MM.1S (cell line): Measurements from ENCODE around the gene ANKRD65.

Experiments used
- DNase-seq: peaks from one replicate; pipeline ENCODE4 v3.0.0-alpha.2; 2015
- H2AFZ ChIP-seq: fragments of 300-600 bp; sonication (generic); 2 replicates; pipeline ENCODE4 v1.6.0; 2016; ENCODE audit warnings: antibody characterized with exemption, low read length
- H3F3A ChIP-seq: fragments of 300-600 bp; sonication (generic); 2 replicates; pipeline ENCODE4 v1.6.1; 2016; ENCODE audit warnings: mild to moderate bottlenecking, antibody characterized with exemption, low read length, moderate library complexity, mixed read lengths; ENCODE audit not compliant: insufficient read depth
- H3K27ac ChIP-seq: fragments of 300-600 bp; sonication (generic); 2 replicates; pipeline ENCODE4 v1.5.1; 2016; ENCODE audit warnings: mild to moderate bottlenecking, low read length
- H3K27me3 ChIP-seq: fragments of 300-600 bp; sonication (generic); replicated peaks from 2 replicates; pipeline ENCODE4 v1.6.0; 2016; ENCODE audit warnings: low read length; ENCODE audit not compliant: insufficient read depth
- H3K36me3 ChIP-seq: fragments of 300-600 bp; sonication (generic); replicated peaks from 2 replicates; pipeline ENCODE4 v1.6.1; 2016; ENCODE audit warnings: mild to moderate bottlenecking, low read length, mixed read lengths; ENCODE audit not compliant: insufficient read depth
- H3K4me1 ChIP-seq: fragments of 300-600 bp; sonication (generic); 2 replicates; pipeline ENCODE4 v1.6.1; 2016; ENCODE audit warnings: low read length, mixed read lengths
- H3K4me2 ChIP-seq: fragments of 300-600 bp; sonication (generic); 2 replicates; pipeline ENCODE4 v1.6.0; 2016; ENCODE audit warnings: low read depth, low read length
- H3K4me3 ChIP-seq: fragments of 300-600 bp; sonication (generic); 2 replicates; pipeline ENCODE4 v1.5.1; 2016; ENCODE audit warnings: low read length, mixed read lengths
- H3K79me2 ChIP-seq: fragments of 300-600 bp; sonication (generic); 2 replicates; pipeline ENCODE4 v1.6.1; 2016; ENCODE audit warnings: mixed run types, low read length, mixed read lengths
- H3K9ac ChIP-seq: fragments of 300-600 bp; sonication (generic); 2 replicates; pipeline ENCODE4 v1.6.1; 2016; ENCODE audit warnings: low read length, mixed read lengths
- H3K9me2 ChIP-seq: fragments of 300-600 bp; sonication (generic); replicated peaks from 2 replicates; pipeline ENCODE4 v1.6.1; 2016; ENCODE audit warnings: mild to moderate bottlenecking, low read length, mixed read lengths; ENCODE audit not compliant: insufficient read depth
- H3K9me3 ChIP-seq: fragments of 300-600 bp; sonication (generic); replicated peaks from 2 replicates; pipeline ENCODE4 v1.6.1; 2016; ENCODE audit warnings: mild to moderate bottlenecking, low read length, mixed read lengths; ENCODE audit not compliant: insufficient read depth
- H4K20me1 ChIP-seq: fragments of 300-600 bp; sonication (generic); 2 replicates; pipeline ENCODE4 v1.6.1; 2016; ENCODE audit warnings: mild to moderate bottlenecking, low read length, moderate library complexity, mixed read lengths; ENCODE audit not compliant: insufficient read depth
- EZH2 ChIP-seq: fragments of 300-600 bp; sonication (generic); optimal IDR thresholded peaks from 2 replicates; pipeline ENCODE3; 2017; ENCODE audit warnings: low read depth, mild to moderate bottlenecking, antibody characterized with exemption, low read length, mixed read lengths
- EZH2phosphoT487 ChIP-seq: fragments of 300-600 bp; sonication (generic); IDR thresholded peaks from 2 replicates; pipeline ENCODE4 v1.6.1; 2018; ENCODE audit warnings: antibody characterized with exemption, low read length
- TF ChIP-seq, protein P1 (sequence below): fragments of 300-600 bp; sonication (generic); IDR thresholded peaks from 2 replicates; pipeline ENCODE4 v1.5.1; 2016; ENCODE audit warnings: antibody characterized with exemption, low read length, mixed read lengths

ANKRD65 gene

DNA sequence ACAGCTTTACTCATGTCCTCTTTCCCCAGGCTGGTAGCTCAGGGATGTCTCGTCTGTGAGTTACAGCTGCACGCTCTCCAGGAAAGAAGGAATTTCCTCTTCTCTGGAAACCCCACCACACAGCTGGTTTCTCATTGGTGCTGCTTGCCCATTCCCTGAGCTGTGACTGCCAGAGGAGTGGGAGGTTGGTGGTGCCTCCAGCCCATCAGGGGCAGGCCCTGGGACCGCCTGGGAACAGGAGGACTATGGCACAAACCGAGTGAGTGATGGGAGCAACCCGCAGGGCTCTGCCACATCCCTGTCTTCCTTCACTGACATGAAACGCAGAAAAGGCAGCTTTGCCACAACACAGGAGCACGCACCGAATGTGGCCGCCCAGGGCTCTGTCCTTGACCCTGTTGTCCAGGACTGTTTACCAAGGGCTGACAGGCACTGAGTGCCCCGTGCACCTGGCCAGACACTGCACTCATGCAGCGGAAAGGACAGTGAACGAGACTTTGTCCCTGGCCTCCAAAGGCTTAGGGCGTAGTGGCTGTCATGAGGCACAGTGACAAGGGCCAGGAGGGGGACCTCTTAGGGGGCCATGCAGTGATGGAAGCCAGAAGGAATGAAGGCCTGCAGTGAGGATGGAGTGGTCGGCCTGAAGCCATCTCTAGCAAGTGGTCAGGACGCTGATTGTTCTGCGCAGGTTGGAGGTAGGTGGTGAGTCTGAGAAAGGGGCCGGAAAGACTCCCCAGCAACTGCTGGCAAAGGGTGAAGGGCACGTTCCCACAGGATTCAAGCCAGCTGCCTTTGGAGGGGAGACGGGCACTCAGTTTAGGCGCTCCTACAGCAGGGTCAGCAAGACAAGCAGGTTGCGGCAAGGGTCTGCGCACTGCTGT lies 20.3 kb downstream of the ANKRD65 start:
- Histone ChIP-seq H3K4me2 (peak overlapping the region; percentile 89), H3K9me3 (no peaks in the 10 kb centered on the region), H3K36me3 (peaks cover 16% of the 10 kb centered on the region), H3K79me2 (peaks cover 82% of the 10 kb centered on the region), H3K27me3 (no peaks in the 10 kb centered on the region), H2AFZ (no peak overlapping the region), H3K4me1 (peaks cover 14% of the 10 kb centered on the region), H3K27ac (no peak overlapping the region), H3K9ac (peak overlapping the region; percentile 95; the same call in 1 of the 2 replicates), H3F3A (peaks cover 13% of the 10 kb centered on the region), H3K4me3 (peak overlapping the region; percentile 100), H4K20me1 (no peaks in the 10 kb centered on the region), H3K9me2 (no peaks in the 10 kb centered on the region)
- DNase-seq, result no peak
- TF ChIP-seq EZH2phosphoT487 (no peak), EZH2 (no peak)
- TF ChIP-seq, protein P1, sequence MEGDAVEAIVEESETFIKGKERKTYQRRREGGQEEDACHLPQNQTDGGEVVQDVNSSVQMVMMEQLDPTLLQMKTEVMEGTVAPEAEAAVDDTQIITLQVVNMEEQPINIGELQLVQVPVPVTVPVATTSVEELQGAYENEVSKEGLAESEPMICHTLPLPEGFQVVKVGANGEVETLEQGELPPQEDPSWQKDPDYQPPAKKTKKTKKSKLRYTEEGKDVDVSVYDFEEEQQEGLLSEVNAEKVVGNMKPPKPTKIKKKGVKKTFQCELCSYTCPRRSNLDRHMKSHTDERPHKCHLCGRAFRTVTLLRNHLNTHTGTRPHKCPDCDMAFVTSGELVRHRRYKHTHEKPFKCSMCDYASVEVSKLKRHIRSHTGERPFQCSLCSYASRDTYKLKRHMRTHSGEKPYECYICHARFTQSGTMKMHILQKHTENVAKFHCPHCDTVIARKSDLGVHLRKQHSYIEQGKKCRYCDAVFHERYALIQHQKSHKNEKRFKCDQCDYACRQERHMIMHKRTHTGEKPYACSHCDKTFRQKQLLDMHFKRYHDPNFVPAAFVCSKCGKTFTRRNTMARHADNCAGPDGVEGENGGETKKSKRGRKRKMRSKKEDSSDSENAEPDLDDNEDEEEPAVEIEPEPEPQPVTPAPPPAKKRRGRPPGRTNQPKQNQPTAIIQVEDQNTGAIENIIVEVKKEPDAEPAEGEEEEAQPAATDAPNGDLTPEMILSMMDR, result no peak

DNA sequence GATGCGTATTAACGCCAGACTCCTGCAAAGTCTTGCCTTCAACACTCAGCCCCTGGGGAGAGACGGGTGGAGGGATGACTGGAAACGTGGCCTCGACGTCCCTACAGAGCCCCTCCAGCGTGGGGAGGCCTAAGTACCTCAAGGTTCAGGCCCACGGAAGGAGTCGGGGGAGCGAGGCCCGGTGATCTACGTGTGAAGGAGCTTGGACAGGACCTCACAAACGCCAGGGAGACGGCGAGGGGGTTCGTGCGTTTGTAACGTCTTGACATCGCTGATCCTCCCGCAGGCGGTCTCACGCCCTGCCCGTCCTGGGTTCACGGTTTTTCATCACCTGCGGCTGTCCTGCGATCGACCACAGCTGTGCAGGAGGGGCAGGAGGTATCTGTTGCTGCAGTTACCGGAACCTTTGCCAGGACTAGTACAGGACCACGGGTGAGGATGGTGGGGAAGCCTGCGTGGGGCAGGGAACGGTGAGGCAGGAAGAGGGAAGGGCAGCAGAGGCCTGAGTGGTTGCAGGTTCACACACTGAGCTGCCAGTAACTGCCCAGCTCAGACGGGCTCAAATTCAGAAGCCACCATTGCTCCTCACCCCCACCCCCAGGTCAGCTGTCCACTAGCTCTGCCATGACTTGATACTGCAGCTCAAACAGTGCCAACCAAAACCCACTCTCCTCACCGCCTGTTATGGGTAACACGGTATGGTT lies 21.1 kb downstream of the ANKRD65 start:
- H3K36me3 ChIP-seq, result peaks cover 11% of the 10 kb centered on the region
- peak overlapping the region; percentile 61; the same call in 1 of the 2 replicates for H3K27ac ChIP-seq
- H3K79me2 ChIP-seq, result peaks cover 82% of the 10 kb centered on the region
- TF ChIP-seq EZH2phosphoT487, result no peak
- TF ChIP-seq EZH2, result no peak
- TF ChIP-seq, protein P1, result no peak
- H2AFZ ChIP-seq, result peak overlapping the region; percentile 83
- H3K4me1 ChIP-seq, result peaks cover 14% of the 10 kb centered on the region
- no peaks in the 10 kb centered on the region for H4K20me1 ChIP-seq
- peak overlapping the region; percentile 100 for H3K4me3 ChIP-seq
- H3K4me2 ChIP-seq, result peak overlapping the region; percentile 89
- DNase-seq, result peak; percentile 35
- H3K9me3 ChIP-seq, result no peaks in the 10 kb centered on the region
- H3K9me2 ChIP-seq, result no peaks in the 10 kb centered on the region
- no peaks in the 10 kb centered on the region for H3K27me3 ChIP-seq
- H3K9ac ChIP-seq, result peak overlapping the region; percentile 95
- peaks cover 13% of the 10 kb centered on the region for H3F3A ChIP-seq

DNA sequence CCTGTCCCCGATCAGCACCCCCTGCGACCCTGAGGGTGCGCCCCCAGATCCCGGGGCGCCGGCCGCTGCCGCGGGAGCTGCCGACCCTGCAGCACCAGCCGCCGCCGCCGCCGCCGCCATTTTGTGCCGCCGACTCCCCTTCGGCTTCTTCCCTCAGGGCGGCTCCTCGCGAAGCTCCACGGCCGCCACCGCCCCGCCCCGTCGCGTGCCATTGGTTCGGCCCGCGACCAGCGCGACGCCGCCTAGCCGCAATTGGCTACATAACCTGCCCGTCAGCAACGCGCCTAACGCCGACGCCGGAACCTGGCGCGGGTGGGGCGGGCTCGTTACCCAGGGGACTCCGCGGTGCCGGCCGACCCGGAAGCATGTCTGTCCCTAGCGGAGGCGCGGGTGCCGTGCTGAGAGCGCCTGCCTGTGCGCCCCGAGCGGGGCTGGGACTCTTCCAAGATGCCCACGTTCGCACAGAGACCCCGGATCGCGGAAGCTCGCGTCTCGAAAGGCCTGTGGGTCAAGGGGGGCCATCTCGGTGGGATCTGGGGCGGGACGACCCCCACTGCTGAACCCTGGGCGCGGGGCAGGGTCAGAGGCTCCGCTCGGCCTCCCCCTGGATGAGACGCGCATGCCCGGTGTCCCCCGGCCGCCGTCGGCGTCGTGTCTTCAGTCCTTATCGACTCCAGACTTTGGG lies 21.7 kb downstream of the ANKRD65 start, which contains the start of gene CCNL2:
CCNL2 (minus strand) TSS at position 149 of the 685 bp plus-strand sequence; CDS start at position 120, 29 bp downstream.
- peaks cover 11% of the 10 kb centered on the region for H3K36me3 ChIP-seq

More for the DNA sequence above, 21.7 kb downstream of the ANKRD65 start, which contains the start of gene CCNL2:
- Histone ChIP-seq H3K4me2 (peak within 1 kb of the TSS; percentile 90), H3K27ac (peak within 1 kb of the TSS; percentile 61; the same call in 1 of the 2 replicates), H4K20me1 (no peaks in the 10 kb centered on the region), H3K27me3 (no peaks in the 10 kb centered on the region), H2AFZ (peak within 1 kb of the TSS; percentile 83), H3K79me2 (peaks cover 76% of the 10 kb centered on the region), H3K9me3 (no peaks in the 10 kb centered on the region), H3K4me3 (peak within 1 kb of the TSS; percentile 100), H3K4me1 (peaks cover 14% of the 10 kb centered on the region), H3K9ac (peak within 1 kb of the TSS; percentile 97), H3F3A (peaks cover 13% of the 10 kb centered on the region), H3K9me2 (no peaks in the 10 kb centered on the region)
- TF ChIP-seq, protein P1, result peak; percentile 43
- no peak for TF ChIP-seq EZH2
- peak; percentile 99 for DNase-seq
